ENCODE measurements around the gene PCNT.

Gene PCNT

GRCh38 chr21:46384556-46384955, 60.6 kb downstream of the PCNT start:
- TF ChIP-seq, protein P1, sequence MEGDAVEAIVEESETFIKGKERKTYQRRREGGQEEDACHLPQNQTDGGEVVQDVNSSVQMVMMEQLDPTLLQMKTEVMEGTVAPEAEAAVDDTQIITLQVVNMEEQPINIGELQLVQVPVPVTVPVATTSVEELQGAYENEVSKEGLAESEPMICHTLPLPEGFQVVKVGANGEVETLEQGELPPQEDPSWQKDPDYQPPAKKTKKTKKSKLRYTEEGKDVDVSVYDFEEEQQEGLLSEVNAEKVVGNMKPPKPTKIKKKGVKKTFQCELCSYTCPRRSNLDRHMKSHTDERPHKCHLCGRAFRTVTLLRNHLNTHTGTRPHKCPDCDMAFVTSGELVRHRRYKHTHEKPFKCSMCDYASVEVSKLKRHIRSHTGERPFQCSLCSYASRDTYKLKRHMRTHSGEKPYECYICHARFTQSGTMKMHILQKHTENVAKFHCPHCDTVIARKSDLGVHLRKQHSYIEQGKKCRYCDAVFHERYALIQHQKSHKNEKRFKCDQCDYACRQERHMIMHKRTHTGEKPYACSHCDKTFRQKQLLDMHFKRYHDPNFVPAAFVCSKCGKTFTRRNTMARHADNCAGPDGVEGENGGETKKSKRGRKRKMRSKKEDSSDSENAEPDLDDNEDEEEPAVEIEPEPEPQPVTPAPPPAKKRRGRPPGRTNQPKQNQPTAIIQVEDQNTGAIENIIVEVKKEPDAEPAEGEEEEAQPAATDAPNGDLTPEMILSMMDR (IDR thresholded peaks at IDR 0.05), result no peak

DNA sequence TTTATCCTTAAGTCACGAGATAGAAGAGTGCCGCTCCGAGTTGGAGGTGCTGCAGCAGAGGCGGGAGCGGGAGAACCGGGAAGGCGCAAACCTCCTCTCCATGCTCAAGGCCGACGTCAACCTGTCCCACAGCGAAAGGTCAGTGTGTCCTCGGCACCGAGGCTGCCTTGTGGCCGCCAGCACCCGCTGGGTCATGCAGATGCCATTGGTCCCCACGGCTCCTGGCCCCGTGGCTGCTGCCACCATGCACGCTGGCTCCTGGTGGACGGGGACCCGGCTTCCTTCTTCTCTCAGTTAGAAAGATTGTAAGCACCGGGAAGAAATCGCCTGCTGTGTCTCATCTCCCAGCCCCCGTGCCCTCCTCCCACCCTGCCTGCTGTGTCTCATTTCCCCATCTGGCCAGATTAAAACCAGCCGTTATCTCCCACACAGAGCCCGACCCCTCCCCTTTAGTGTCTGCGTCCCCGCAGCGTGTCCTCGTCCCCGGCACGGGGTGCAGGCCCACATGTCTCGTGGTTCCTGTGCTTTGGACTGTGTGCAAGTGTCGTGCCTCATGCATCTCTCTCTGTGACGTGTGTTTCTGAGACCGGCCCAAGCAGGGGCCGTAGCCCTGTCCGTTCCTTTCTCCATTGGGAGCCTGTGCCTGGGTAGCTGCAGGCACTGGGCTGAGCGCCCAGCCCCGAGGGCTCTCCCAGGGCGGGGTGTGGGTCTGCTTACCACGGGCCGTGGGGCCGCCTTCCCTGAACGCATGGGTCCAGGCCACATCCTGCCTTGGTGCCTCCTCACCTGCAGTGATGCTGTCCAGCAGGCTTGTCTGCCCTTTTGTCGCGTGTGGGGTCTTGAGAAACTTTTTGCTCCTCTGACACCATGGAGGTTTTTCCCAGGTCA, 62.1 kb downstream of the PCNT start:
- TF ChIP-seq, protein P1 (IDR thresholded peaks at IDR 0.05), result no peak

DNA sequence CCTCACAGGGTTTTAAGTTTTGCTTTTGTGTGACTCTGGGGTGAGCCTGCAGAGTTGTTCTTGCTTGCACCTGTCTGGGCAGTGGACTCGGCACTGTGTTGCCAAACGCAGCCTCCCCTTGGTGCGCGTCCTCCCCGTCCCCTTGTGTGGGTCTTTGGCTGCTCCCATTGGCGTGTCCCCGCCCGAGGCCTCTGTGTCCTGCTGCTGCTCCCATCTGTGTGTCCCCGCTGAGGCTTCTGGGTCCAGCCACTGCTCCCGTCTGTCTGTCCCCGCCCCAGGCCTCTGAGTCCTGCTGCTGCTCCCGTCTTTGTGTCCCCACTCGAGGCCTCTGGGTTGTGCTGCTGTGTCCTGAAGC, 62.8 kb downstream of the PCNT start:
- TF ChIP-seq, protein P1 (IDR thresholded peaks at IDR 0.05), result no peak

DNA sequence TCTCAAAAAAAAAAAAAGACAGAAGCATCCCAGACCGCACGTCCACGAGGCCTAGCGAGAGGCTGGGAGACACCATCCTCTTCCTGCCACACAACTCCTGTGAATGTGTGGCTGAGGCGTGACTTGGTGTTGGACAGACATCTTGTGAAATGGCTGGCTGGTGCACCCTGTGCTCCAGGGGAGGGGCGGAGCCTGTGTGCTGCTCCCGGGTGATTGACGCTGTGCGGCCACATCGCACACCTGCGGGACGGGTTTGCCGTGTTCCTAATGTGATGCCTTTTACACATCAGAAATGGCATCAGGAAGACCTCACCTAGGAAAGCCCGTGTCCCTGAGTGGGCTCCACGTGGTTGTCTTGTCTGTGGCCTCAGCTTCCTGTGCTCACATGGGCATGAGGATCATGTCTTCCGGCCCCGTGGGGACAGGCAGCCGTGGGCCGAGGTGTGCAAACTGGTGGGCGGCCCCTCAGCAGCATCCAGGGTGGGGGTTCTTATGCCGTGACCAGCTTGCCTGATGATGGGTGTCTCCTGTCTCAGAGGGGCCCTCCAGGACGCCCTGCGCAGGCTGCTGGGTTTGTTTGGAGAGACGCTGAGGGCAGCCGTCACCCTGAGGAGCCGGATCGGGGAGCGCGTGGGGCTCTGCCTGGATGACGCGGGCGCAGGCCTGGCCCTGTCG, 64.4 kb downstream of the PCNT start:
- TF ChIP-seq, protein P1 (IDR thresholded peaks at IDR 0.05), result no peak

- TF ChIP-seq, protein P1 (IDR thresholded peaks at IDR 0.05), result no peak
These were observed 64.9 kb downstream of the PCNT start for GRCh38 chr21:46388896-46389295.

- TF ChIP-seq, protein P1 (IDR thresholded peaks at IDR 0.05), result no peak
These were observed 66.9 kb downstream of the PCNT start for GRCh38 chr21:46390603-46391545.

GRCh38 chr21:46391773-46392172, 67.8 kb downstream of the PCNT start:
- TF ChIP-seq, protein P1 (IDR thresholded peaks at IDR 0.05), result no peak

Measured in LNCAP (cell line).